GM12864 (cell line): Measurements from ENCODE around the gene AMBP.

ENCODE experiments used
- DNase-seq: peaks from one replicate; pipeline ENCODE4 v3.0.0-alpha.2; 2011; ENCODE audit warnings: low read depth
- H3K4me3 ChIP-seq: 2 replicates; pipeline ENCODE4 v1.5.1; 2011; ENCODE audit warnings: mild to moderate bottlenecking, low read depth, low read length, control low read depth
- TF ChIP-seq, protein P1 (sequence below): IDR thresholded peaks from 2 replicates; pipeline ENCODE4 v1.5.1; 2011; ENCODE audit warnings: low read depth, mild to moderate bottlenecking, moderate library complexity, low read length, control low read depth, inconsistent platforms; ENCODE audit errors: missing control alignments

The AMBP gene

DNA sequence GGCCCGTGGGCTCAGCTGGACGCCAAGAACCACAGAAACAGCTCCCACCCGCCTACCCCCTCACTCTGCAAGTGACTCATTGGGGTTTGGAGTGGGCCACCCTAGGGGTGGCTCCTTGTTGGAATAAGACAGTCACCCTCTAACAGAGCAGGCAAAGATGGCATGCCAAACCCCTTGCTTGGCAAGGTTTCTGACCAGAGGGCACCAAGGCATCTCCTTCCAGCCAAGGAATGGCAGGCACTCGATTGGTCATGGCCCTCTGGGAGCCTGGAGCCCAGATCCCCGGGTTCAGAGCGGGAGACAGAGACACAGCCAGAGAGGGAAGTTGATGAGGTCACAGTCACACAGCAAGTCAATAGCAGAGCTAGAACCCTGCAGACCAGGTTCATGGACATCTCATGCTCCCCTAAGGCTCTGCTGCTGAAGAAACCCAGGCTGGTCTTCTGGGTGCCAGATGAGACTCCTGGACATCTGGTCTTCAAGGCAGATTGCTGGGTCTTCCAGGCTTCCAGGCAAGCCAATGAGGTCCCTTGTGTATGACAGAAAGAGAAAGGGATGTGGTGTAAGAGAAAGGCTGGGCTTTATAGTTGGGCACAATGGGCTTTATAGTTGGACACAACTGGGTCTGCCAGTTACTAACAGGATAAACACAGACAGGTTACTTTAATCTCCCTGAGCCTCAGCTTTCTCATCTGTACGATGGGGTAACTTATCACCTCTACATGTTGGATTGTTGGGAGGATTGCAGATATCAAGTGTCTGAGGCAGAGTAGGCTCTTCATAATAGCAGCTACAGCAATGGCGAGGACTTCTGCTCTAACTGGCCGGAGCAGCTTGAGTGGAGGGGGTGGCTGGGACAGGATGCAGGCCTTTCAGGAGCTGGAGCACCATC is 44.3 kb upstream of the AMBP start:
- no peak for DNase-seq
- no peak overlapping the region for H3K4me3 ChIP-seq
- TF ChIP-seq, protein P1, sequence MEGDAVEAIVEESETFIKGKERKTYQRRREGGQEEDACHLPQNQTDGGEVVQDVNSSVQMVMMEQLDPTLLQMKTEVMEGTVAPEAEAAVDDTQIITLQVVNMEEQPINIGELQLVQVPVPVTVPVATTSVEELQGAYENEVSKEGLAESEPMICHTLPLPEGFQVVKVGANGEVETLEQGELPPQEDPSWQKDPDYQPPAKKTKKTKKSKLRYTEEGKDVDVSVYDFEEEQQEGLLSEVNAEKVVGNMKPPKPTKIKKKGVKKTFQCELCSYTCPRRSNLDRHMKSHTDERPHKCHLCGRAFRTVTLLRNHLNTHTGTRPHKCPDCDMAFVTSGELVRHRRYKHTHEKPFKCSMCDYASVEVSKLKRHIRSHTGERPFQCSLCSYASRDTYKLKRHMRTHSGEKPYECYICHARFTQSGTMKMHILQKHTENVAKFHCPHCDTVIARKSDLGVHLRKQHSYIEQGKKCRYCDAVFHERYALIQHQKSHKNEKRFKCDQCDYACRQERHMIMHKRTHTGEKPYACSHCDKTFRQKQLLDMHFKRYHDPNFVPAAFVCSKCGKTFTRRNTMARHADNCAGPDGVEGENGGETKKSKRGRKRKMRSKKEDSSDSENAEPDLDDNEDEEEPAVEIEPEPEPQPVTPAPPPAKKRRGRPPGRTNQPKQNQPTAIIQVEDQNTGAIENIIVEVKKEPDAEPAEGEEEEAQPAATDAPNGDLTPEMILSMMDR = no peak

DNA sequence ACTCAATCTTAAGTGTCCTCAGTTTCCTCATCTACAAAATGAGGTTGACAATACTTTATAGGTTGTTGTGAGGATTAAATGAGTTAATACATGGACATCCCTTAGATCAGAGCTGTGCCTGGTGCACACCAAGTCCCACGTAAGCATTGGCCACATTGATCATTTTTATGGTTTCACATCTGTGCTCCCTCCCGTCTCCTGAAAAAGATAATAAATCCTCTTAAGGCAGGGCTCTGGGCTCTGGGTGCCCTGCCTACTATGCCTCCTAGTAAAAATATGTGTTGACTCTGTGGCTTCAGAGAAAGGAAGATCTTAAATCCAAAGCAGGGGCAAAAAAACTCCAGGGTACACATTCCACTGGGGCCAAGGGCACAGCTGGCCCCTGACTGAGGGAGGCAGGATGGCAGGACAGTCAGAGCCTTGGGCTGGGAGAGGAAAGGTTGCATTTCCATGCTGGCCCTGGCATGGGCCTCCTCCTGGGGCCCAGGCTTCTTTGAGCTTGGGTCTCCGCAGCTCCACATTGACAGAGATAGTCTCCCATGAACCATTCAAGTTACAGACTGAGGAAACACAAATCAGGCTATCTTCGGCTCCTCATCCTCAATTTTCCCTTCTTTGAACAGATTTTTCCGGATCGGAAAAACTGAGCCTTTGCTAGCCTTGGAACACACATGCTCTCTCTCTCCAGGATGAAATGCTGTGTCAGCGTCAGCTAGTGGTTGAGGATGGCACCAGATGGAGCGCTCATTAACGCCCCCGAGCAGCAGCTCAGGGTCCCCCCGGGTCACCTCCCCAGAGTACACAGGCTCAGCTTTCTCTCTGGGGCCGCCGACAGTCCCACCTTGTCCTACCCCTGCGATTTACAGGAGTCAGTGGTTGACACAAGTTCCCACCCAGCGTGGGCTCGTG is 43.4 kb upstream of the AMBP start:
- no peak overlapping the region for H3K4me3 ChIP-seq
- TF ChIP-seq, protein P1 = no peak
- DNase-seq = no peak

DNA sequence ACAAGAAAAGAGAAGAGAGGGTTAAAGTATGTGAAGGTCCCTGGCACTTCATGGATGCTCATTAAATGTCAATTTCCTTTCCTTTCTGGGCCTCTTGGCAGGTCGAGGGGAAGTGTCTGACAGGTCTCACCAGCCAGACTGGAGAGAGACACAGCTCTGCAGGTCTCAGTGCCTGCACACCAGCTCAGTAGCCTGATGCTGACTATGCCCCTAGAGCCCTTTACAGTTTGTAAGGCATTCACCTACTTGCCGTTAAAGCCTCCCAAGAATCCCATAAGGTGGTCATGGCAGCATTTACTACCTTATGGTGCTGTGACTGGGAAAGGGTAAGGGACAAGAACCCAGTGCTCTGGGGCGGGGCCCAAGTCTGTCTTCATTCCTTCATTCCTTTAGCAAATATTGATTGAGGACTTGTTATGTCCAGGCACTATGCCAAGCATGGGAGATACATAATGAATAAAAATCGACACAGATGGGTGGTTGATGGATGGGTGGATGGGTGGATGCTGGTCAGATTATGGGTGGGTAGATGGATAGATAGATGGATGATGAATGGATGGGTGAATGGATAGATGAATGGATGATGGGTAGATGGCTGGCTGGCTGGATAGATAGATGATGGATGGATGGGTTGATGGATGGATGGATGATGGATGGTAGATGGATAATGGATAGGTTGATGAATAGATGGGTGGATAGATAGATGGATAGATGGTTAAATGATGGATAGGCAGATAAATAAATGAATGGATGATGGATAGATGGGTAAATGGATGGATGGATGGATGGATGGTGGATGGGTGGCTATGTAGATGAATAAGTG is 42.3 kb upstream of the AMBP start:
- no peak overlapping the region for H3K4me3 ChIP-seq
- no peak for DNase-seq
- TF ChIP-seq, protein P1 = no peak

DNA sequence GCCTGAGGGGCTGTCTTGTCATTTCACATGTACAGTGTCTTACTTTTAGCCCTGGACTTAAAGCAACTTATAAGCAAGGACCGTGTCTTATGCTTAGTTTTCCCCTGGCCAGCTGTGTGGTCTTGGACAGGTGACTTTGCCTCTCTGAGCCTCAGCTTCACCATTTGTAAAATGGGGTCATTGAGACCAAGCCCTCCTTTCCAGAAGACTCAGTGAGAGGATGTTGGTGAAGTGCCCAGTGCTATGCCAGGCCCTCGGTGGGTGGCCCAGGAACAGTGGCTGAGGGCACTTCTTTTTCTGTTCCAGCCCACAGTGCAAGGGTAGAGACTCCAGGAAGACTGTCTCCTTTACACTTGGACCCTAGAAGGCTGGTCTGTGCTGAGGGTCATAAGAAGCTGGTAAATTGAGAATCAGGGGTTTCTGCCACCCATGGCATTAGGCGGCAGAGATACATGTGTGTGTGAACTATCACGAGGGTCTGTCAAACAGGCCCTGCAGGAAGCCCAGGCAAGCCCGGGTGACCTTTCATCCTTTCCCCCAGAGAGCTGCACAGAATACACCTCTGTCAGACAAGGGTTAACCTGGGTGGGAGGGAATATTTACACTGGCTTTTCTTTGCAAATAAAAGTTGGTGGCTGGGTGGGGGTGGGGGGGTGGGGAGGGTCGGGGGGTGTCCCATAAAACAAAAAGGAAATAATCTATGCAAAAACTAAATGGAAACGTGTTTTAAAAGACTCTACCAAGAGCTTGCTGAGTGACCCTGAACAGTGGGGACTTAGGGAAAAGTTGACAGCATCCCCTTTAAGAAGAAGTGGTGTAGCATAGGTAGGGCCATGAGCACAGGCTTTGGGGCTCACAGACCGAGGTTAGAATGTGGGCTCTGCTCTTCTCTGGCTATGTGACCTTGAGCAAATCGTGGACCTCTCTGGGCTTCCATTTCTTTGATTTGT is 41.4 kb upstream of the AMBP start:
- TF ChIP-seq, protein P1 = no peak
- H3K4me3 ChIP-seq = no peak overlapping the region
- DNase-seq = no peak

DNA sequence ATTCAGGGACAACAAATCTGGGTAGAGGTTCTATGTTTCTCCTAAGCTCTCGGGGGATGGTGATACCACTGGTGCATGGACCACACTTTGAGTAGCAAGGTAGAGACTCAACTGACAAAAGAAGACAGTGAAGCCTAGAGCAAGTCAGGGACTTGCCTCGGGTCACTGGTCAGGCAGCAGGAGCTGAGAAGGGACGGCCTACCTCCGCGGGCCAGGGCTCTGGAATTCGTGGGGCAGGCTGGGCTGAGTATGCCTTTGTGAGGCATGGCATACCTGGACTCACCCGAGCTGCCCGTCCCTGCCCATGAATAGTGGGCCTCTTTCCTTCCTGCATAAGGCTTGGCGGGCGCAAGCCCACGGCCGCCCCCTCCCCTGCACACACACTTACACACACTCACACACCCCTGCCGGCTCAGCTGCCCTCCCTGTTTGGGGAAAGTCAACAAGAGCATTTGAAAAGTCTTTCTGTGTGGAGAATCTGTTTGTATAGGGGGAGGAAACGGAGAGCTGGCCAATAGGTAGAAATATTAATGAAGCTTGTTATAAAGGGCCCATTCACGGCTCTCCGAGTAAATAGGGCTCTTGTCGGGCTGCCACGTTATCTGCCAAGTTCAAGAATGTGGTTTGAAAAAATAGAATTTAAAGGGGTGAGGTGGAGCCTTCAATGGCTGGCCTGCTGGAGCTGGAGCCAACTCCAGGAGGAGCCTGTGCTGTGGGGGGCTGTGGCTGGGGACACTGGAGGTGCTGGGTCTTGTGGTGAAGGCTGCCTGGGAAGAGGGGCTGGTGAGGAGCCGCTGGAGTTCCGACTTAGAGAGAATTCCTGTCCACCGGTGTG is 40.1 kb upstream of the AMBP start:
- TF ChIP-seq, protein P1 = no peak
- no peak for DNase-seq
- H3K4me3 ChIP-seq = no peak overlapping the region
